ENCODE measurements around the gene TDRD5.

GRCh38 chr1:179630719-179631118 is 39.1 kb downstream of the TDRD5 start:
- TF ChIP-seq CTCF (conservative IDR thresholded peaks at IDR 0.05 in 1 of 2, IDR thresholded peaks at IDR 0.05 in 1 of 2; ENCODE audit: low read depth in 1 of 2, low read length in 2 of 2) = no peak
- no peak for TF ChIP-seq EZH2 (IDR thresholded peaks at IDR 0.05; ENCODE audit: low read length, missing control alignments)

Measured in fibroblast of lung (primary cell).